Hepatocyte (in vitro differentiated cells): ENCODE results near the gene PSMB2.

Experiments
- CTCF ChIP-seq: fragments of 200-600 bp; sonication (generic); IDR thresholded peaks from 2 replicates; pipeline ENCODE4 v1.5.1; 2016; ENCODE audit warnings: antibody characterized with exemption, mild to moderate bottlenecking; ENCODE audit not compliant: poor library complexity
- EZH2 ChIP-seq: fragments of 200-600 bp; sonication (generic); IDR thresholded peaks from 2 replicates; pipeline ENCODE4 v1.6.1; 2016; ENCODE audit warnings: antibody characterized with exemption, mild to moderate bottlenecking, borderline replicate concordance
- EZH2phosphoT487 ChIP-seq: fragments of 200-600 bp; sonication (generic); IDR thresholded peaks from one replicate; pipeline ENCODE4 v1.6.1; 2018; ENCODE audit warnings: antibody characterized with exemption, mild to moderate bottlenecking, low read depth, moderate library complexity; ENCODE audit not compliant: unreplicated experiment, severe bottlenecking

- TF ChIP-seq EZH2phosphoT487 (no peak), CTCF (no peak), EZH2 (no peak)
Observed at GRCh38 chr1:35633547-35633946, 7.8 kb downstream of the PSMB2 start.
